Neural cell (in vitro differentiated cells): ENCODE measurements around the gene NOC4L. TPM values are rescaled to one million over a fixed set of nuclear protein-coding genes. Genes with fewer than 3 reads are reported as not detected.

ENCODE experiments used
- H2AFZ ChIP-seq: fragments of 200-600, 300-800 bp; sonication (generic), shearing (Covaris generic); 2 replicates; pipeline ENCODE4 v1.6.0; 2014; ENCODE audit warnings: low read depth, mild to moderate bottlenecking, antibody characterized with exemption, low read length, moderate library complexity
- H3F3A ChIP-seq: fragments of 200-600 bp; shearing (Covaris generic); 2 replicates; pipeline ENCODE4 v1.6.1; 2016; ENCODE audit warnings: mild to moderate bottlenecking, moderate library complexity, mixed read lengths, antibody characterized with exemption, low read length; ENCODE audit not compliant: insufficient read depth, poor library complexity, severe bottlenecking
- H3K27ac ChIP-seq: fragments of 200-600, 300-800 bp; sonication (generic), shearing (Covaris generic); 2 replicates; pipeline ENCODE4 v1.5.1; 2014; ENCODE audit warnings: mild to moderate bottlenecking, low read length, moderate library complexity
- H3K27me3 ChIP-seq: fragments of 300-800, 200-600 bp; sonication (generic), shearing (Covaris generic); 2 replicates; pipeline ENCODE4 v1.6.0; 2014; ENCODE audit warnings: mild to moderate bottlenecking, low read depth, low read length, moderate library complexity; ENCODE audit not compliant: insufficient read depth
- H3K36me3 ChIP-seq: fragments of 300-800, 200-600 bp; sonication (generic), shearing (Covaris generic); 2 replicates; pipeline ENCODE4 v1.5.1; 2014; ENCODE audit warnings: mild to moderate bottlenecking, antibody characterized with exemption, low read length, moderate library complexity; ENCODE audit not compliant: insufficient read depth
- H3K4me2 ChIP-seq: fragments of 300-800, 200-600 bp; sonication (generic), shearing (Covaris generic); 2 replicates; pipeline ENCODE4 v1.6.0; 2014; ENCODE audit warnings: mild to moderate bottlenecking, low read length
- H3K4me3 ChIP-seq: fragments of 300-800, 200-600 bp; sonication (generic), shearing (Covaris generic); 2 replicates; pipeline ENCODE4 v1.5.1; 2014; ENCODE audit warnings: mild to moderate bottlenecking, low read length, moderate library complexity
- H3K79me2 ChIP-seq: fragments of 200-600 bp; shearing (Covaris generic); replicated peaks from 2 replicates; pipeline ENCODE4 v1.6.0; 2014; ENCODE audit warnings: mild to moderate bottlenecking, low read length, moderate library complexity; ENCODE audit not compliant: insufficient read depth
- H3K9ac ChIP-seq: fragments of 300-800, 200-600 bp; sonication (generic), shearing (Covaris generic); 2 replicates; pipeline ENCODE4 v1.6.1; 2016; ENCODE audit warnings: mild to moderate bottlenecking, low read length, mixed read lengths
- H3K9me2 ChIP-seq: fragments of 200-600 bp; shearing (Covaris generic); 2 replicates; pipeline ENCODE4 v1.6.1; 2016; ENCODE audit warnings: mild to moderate bottlenecking, low read length, mixed read lengths; ENCODE audit not compliant: insufficient read depth
- H3K9me3 ChIP-seq: fragments of 200-600, 300-800 bp; sonication (generic), shearing (Covaris generic); 2 replicates; pipeline ENCODE4 v1.6.1; 2016; ENCODE audit warnings: mild to moderate bottlenecking, mixed run types, low read length, moderate library complexity, mixed read lengths
- H4K20me1 ChIP-seq: fragments of 200-600 bp; shearing (Covaris generic); 2 replicates; pipeline ENCODE4 v1.6.1; 2016; ENCODE audit warnings: mild to moderate bottlenecking, mixed run types; ENCODE audit not compliant: insufficient read depth
- EP300 ChIP-seq: fragments of 450-650 bp; conservative IDR thresholded peaks from 2 replicates; pipeline ENCODE4 v1.6.1; 2014; ENCODE audit warnings: antibody characterized with exemption, mild to moderate bottlenecking, moderate library complexity; ENCODE audit not compliant: poor library complexity, severe bottlenecking
- EZH2 ChIP-seq: fragments of 200-600, 300-800 bp; shearing (Covaris generic), sonication (generic); IDR thresholded peaks from 2 replicates; pipeline ENCODE4 v1.6.1; 2014; ENCODE audit warnings: antibody characterized with exemption, low read length, borderline replicate concordance, mild to moderate bottlenecking; ENCODE audit not compliant: insufficient read depth, poor library complexity, severe bottlenecking
- MXI1 ChIP-seq: fragments of 450-650 bp; conservative IDR thresholded peaks from 2 replicates; pipeline ENCODE4 v1.6.1; 2014; ENCODE audit warnings: antibody characterized with exemption, mild to moderate bottlenecking; ENCODE audit not compliant: poor library complexity, severe bottlenecking
- POLR2AphosphoS5 ChIP-seq: IDR thresholded peaks from 2 replicates; pipeline ENCODE4 v1.6.1; 2012
- RAD21 ChIP-seq: fragments of 450-650 bp; conservative IDR thresholded peaks from 2 replicates; pipeline ENCODE4 v1.6.1; 2014; ENCODE audit warnings: antibody characterized with exemption, mild to moderate bottlenecking, moderate library complexity
- SMC3 ChIP-seq: fragments of 450-650 bp; conservative IDR thresholded peaks from 2 replicates; pipeline ENCODE4 v1.6.1; 2014; ENCODE audit warnings: antibody characterized with exemption, mild to moderate bottlenecking, moderate library complexity; ENCODE audit not compliant: poor library complexity
- TAF1 ChIP-seq: IDR thresholded peaks from 2 replicates; pipeline ENCODE4 v1.6.1; 2012; ENCODE audit warnings: low read depth
- polyA minus RNA-seq: library from RNA; depleted of rRNA, polyadenylated mRNA; stranded (reverse); fragments of >200 nt; gene quantifications from 2 replicates; pipeline ENCODE4 v1.2.3, GENCODE V29; 2014
- polyA plus RNA-seq: library from polyadenylated mRNA; depleted of rRNA; stranded (reverse); fragments of >200 nt; gene quantifications from 2 replicates; pipeline ENCODE4 v1.2.3, GENCODE V29; 2014
- TF ChIP-seq, protein P1 (sequence below): IDR thresholded peaks from 2 replicates; pipeline ENCODE4 v1.6.1; 2012; ENCODE audit warnings: borderline replicate concordance
- TF ChIP-seq, protein P2 (sequence below): fragments of 450-650 bp; IDR thresholded peaks from 2 replicates; pipeline ENCODE4 v1.5.1; 2014; ENCODE audit warnings: antibody characterized with exemption, mild to moderate bottlenecking, moderate library complexity; ENCODE audit not compliant: poor library complexity, severe bottlenecking

Gene NOC4L
- 21.6 and 26.9 TPM in 2 replicates for polyA plus RNA-seq
- 10.8 and 16.8 TPM in 2 replicates for polyA minus RNA-seq

DNA sequence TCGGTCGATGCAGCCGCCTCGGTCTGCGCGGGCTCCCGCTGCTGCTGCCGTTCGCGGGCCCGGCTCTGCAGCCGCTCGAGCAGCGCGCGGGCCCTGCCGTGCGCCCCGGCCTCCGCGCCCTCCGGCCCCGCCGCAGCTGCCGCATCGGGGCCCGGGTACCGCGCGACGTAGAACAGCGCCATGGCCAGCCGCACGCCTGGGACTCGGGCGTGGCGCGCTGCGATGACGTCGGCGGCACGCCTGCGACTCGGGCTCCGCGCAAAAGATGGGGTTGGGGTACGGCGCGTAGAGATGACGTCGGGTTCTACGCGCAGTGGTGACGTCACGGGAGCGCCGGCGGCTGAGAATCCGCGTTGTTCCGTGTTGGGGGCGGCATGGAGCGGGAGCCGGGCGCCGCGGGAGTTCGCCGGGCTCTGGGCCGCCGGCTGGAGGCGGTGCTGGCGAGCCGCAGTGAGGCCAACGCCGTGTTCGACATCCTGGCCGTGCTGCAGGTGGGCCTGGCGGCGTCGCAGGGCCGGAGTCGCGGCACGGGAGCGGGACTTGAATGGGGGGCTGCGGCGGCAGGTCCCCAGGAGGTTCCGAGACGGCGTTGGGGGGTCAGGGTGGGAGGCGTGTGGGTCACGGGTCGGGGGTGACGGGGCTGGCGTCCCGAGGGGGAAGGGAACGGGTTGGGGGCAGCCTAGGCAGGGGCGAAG lies at the start of gene NOC4L, which contains the start of gene DDX51:
TSS of gene NOC4L (plus strand) at position 343 of the 695 bp plus-strand sequence. CDS start at position 375, 32 bp downstream.
TSS of gene DDX51 (minus strand) at position 205 of the 695 bp plus-strand sequence. CDS start at position 182, 23 bp downstream.
- Histone ChIP-seq H3K79me2 (peaks cover 19% of the 10 kb centered on the region), H3K27ac (peak within 1 kb of the TSS; percentile 49), H3K9me3 (no peaks in the 10 kb centered on the region), H3K9ac (peak within 1 kb of the TSS; percentile 84), H3K27me3 (no peaks in the 10 kb centered on the region), H3K9me2 (no peaks in the 10 kb centered on the region), H3K4me2 (peak within 1 kb of the TSS; percentile 91), H3K4me3 (peak within 1 kb of the TSS; percentile 95), H4K20me1 (no peaks in the 10 kb centered on the region), H2AFZ (peak within 1 kb of the TSS; percentile 40), H3K36me3 (no peaks in the 10 kb centered on the region), H3F3A (no peaks in the 10 kb centered on the region)
- TF ChIP-seq POLR2AphosphoS5, result peak; percentile 85
- TF ChIP-seq EZH2, result no peak
- TF ChIP-seq EP300, result peak; percentile 86
- TF ChIP-seq, protein P1, sequence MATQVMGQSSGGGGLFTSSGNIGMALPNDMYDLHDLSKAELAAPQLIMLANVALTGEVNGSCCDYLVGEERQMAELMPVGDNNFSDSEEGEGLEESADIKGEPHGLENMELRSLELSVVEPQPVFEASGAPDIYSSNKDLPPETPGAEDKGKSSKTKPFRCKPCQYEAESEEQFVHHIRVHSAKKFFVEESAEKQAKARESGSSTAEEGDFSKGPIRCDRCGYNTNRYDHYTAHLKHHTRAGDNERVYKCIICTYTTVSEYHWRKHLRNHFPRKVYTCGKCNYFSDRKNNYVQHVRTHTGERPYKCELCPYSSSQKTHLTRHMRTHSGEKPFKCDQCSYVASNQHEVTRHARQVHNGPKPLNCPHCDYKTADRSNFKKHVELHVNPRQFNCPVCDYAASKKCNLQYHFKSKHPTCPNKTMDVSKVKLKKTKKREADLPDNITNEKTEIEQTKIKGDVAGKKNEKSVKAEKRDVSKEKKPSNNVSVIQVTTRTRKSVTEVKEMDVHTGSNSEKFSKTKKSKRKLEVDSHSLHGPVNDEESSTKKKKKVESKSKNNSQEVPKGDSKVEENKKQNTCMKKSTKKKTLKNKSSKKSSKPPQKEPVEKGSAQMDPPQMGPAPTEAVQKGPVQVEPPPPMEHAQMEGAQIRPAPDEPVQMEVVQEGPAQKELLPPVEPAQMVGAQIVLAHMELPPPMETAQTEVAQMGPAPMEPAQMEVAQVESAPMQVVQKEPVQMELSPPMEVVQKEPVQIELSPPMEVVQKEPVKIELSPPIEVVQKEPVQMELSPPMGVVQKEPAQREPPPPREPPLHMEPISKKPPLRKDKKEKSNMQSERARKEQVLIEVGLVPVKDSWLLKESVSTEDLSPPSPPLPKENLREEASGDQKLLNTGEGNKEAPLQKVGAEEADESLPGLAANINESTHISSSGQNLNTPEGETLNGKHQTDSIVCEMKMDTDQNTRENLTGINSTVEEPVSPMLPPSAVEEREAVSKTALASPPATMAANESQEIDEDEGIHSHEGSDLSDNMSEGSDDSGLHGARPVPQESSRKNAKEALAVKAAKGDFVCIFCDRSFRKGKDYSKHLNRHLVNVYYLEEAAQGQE, result peak; percentile 47
- TF ChIP-seq TAF1, result peak; percentile 50
- TF ChIP-seq, protein P2, sequence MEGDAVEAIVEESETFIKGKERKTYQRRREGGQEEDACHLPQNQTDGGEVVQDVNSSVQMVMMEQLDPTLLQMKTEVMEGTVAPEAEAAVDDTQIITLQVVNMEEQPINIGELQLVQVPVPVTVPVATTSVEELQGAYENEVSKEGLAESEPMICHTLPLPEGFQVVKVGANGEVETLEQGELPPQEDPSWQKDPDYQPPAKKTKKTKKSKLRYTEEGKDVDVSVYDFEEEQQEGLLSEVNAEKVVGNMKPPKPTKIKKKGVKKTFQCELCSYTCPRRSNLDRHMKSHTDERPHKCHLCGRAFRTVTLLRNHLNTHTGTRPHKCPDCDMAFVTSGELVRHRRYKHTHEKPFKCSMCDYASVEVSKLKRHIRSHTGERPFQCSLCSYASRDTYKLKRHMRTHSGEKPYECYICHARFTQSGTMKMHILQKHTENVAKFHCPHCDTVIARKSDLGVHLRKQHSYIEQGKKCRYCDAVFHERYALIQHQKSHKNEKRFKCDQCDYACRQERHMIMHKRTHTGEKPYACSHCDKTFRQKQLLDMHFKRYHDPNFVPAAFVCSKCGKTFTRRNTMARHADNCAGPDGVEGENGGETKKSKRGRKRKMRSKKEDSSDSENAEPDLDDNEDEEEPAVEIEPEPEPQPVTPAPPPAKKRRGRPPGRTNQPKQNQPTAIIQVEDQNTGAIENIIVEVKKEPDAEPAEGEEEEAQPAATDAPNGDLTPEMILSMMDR, result peak; percentile 53
- TF ChIP-seq RAD21, result peak; percentile 45
- peak; percentile 100 for TF ChIP-seq MXI1
- TF ChIP-seq SMC3, result peak; percentile 51

GRCh38 chr12:132095520-132096409 lies 48.5 kb upstream of the NOC4L start:
- Histone ChIP-seq H3K9me3 (no peaks in the 10 kb centered on the region), H3K9me2 (no peaks in the 10 kb centered on the region), H3K27me3 (no peaks in the 10 kb centered on the region), H3K4me3 (no peak overlapping the region), H3K4me2 (no peak overlapping the region), H3K36me3 (no peaks in the 10 kb centered on the region), H4K20me1 (no peaks in the 10 kb centered on the region), H3F3A (no peaks in the 10 kb centered on the region), H2AFZ (no peak overlapping the region), H3K9ac (no peak overlapping the region), H3K79me2 (no peaks in the 10 kb centered on the region), H3K27ac (no peak overlapping the region)
- TF ChIP-seq, protein P2, result no peak
- TF ChIP-seq RAD21 (no peak), TAF1 (no peak), SMC3 (no peak), EP300 (no peak), POLR2AphosphoS5 (no peak), EZH2 (no peak)
